Eye (tissue), 1 donor: ENCODE data around the gene RPS6KB2.
A peak's percentile ranks its signal among the peaks of the same experiment; 100 is the strongest.

Experiments
- DNase-seq: peaks from one replicate; pipeline ENCODE4 v3.0.0-alpha.2; 2015

RPS6KB2 gene

GRCh38 chr11:67428052-67429001 lies at the start of gene RPS6KB2:
TSS of gene RPS6KB2 (plus strand) at chr11:67428494. CDS start at chr11:67428546, 52 bp downstream.
- DNase-seq: peak; percentile 100

GRCh38 chr11:67378544-67378943 lies 49.8 kb upstream of the RPS6KB2 start:
- no peak for DNase-seq

GRCh38 chr11:67379061-67380058 lies 48.9 kb upstream of the RPS6KB2 start:
- no peak for DNase-seq

- no peak for DNase-seq
Observed at GRCh38 chr11:67381244-67381972, 46.9 kb upstream of the RPS6KB2 start.

GRCh38 chr11:67382276-67383136 lies 45.8 kb upstream of the RPS6KB2 start:
- peak; percentile 93 for DNase-seq

- no peak for DNase-seq
Observed at GRCh38 chr11:67384851-67385366, 43.4 kb upstream of the RPS6KB2 start.

- no peak for DNase-seq
Observed at GRCh38 chr11:67387069-67387468, 41.2 kb upstream of the RPS6KB2 start.

- no peak for DNase-seq
Observed at GRCh38 chr11:67387518-67387917, 40.8 kb upstream of the RPS6KB2 start.

GRCh38 chr11:67389477-67389876 lies 38.8 kb upstream of the RPS6KB2 start:
- DNase-seq: peak; percentile 58

GRCh38 chr11:67390947-67391303 lies 37.4 kb upstream of the RPS6KB2 start:
- DNase-seq: no peak

- DNase-seq: peak; percentile 97
Observed at GRCh38 chr11:67391304-67392182, 36.8 kb upstream of the RPS6KB2 start, which contains the start of gene RAD9A. TSS of gene RAD9A (plus strand) at chr11:67391986. CDS start at chr11:67392045, 59 bp downstream.

GRCh38 chr11:67392183-67392715 lies 36.0 kb upstream of the RPS6KB2 start:
- no peak for DNase-seq

- no peak for DNase-seq
Observed at GRCh38 chr11:67393437-67393836, 34.9 kb upstream of the RPS6KB2 start.

- no peak for DNase-seq
Observed at GRCh38 chr11:67393990-67394389, 34.3 kb upstream of the RPS6KB2 start.

- DNase-seq: no peak
Observed at GRCh38 chr11:67395555-67396258, 32.6 kb upstream of the RPS6KB2 start.

- no peak for DNase-seq
Observed at GRCh38 chr11:67396259-67396581, 32.1 kb upstream of the RPS6KB2 start.

GRCh38 chr11:67396587-67397389 lies 31.5 kb upstream of the RPS6KB2 start:
- DNase-seq: no peak

GRCh38 chr11:67397536-67397935 lies 30.8 kb upstream of the RPS6KB2 start:
- DNase-seq: no peak
